Ovary (tissue), 3 donors: ENCODE results near the gene KIF16B.

Experiments
- CTCF ChIP-seq, 3 donors: fragments of 450-650 bp in 2 of 3; fragments of 200-600 bp in 1 of 3; IDR thresholded peaks; one replicate each; pipeline versions ENCODE4 v1.5.1 to v1.8.0; 2016 to 2022; ENCODE audit warnings: antibody characterized with exemption in 3 of 3, mild to moderate bottlenecking in 1 of 3
- EP300 ChIP-seq: sonication (generic); formaldehyde crosslinking; IDR thresholded peaks from one replicate; pipeline ENCODE4 v1.6.1; 2017; ENCODE audit warnings: antibody characterized with exemption
- POLR2A ChIP-seq: fragments of 450-650 bp; IDR thresholded peaks from one replicate; pipeline ENCODE4 v1.6.1; 2017; ENCODE audit warnings: antibody characterized with exemption, mild to moderate bottlenecking, moderate library complexity
- donor health status: DM: no; HTN: no; CAD: no.

- TF ChIP-seq CTCF (IDR thresholded peaks at IDR 0.05) (no peak), POLR2A (no peak), EP300 (no peak)
These were observed 114.1 kb downstream of the KIF16B start for GRCh38 chr20:16459019-16459700.
